ENCODE data around the gene USP24. TPM values are rescaled to one million over a fixed set of nuclear protein-coding genes. Genes with fewer than 3 reads are reported as not detected.

Gene USP24
- total RNA-seq, 1 donor from 2014 or later: 50.5 TPM

- no peaks in the 10 kb centered on the region for H3K9me3 Mint-ChIP-seq
- Histone ChIP-seq H3K4me3 (no peak overlapping the region), H3K36me3 (no peaks in the 10 kb centered on the region)
Measured at GRCh38 chr1:55049914-55050278, 165.3 kb downstream of the USP24 start.

GRCh38 chr1:55049271-55049913 lies 165.8 kb downstream of the USP24 start:
- DNase-seq (ENCODE audit: low spot score): no peak
- Histone ChIP-seq H2AFZ (replicated peaks) (no peak overlapping the region), H3K27ac (no peak overlapping the region), H3F3A (ENCODE audit: low read depth) (no peaks in the 10 kb centered on the region), H3K79me2 (ENCODE audit: low read depth) (no peaks in the 10 kb centered on the region), H3K4me1 (no peaks in the 10 kb centered on the region), H4K20me1 (ENCODE audit: low read depth) (no peaks in the 10 kb centered on the region), H3K36me3 (no peaks in the 10 kb centered on the region), H3K4me3 (no peak overlapping the region), H3K9me3 (ENCODE audit: low read depth) (no peaks in the 10 kb centered on the region), H3K9ac (no peak overlapping the region), H3K27me3 (no peaks in the 10 kb centered on the region), H3K4me2 (no peak overlapping the region)
- peaks cover 26% of the 10 kb centered on the region for H3K4me1 Mint-ChIP-seq
- no peak for TF ChIP-seq EZH2 (IDR thresholded peaks at IDR 0.05)
- TF ChIP-seq CTCF (IDR thresholded peaks at IDR 0.05): peak; percentile 19
- TF ChIP-seq EZH2phosphoT487 (IDR thresholded peaks at IDR 0.05): no peak
- no peak overlapping the region for H3K4me3 Mint-ChIP-seq
- H3K27ac Mint-ChIP-seq: peak overlapping the region; percentile 86
- no peaks in the 10 kb centered on the region for H3K9me3 Mint-ChIP-seq
- no peaks in the 10 kb centered on the region for H3K36me3 Mint-ChIP-seq
- peaks cover 15% of the 10 kb centered on the region for H3K27me3 Mint-ChIP-seq (ENCODE audit: insufficient read depth, low read depth)

More at GRCh38 chr1:55049914-55050278, 165.3 kb downstream of the USP24 start:
- Mint-ChIP-seq H3K36me3 (no peaks in the 10 kb centered on the region), H3K27me3 (ENCODE audit: insufficient read depth, low read depth) (peaks cover 15% of the 10 kb centered on the region), H3K4me3 (no peak overlapping the region), H3K27ac (peak overlapping the region; percentile 17), H3K4me1 (peaks cover 21% of the 10 kb centered on the region)
- Histone ChIP-seq H3K27ac (no peak overlapping the region), H3K4me2 (no peak overlapping the region), H3K9ac (no peak overlapping the region), H3K27me3 (no peaks in the 10 kb centered on the region), H3K9me3 (ENCODE audit: low read depth) (no peaks in the 10 kb centered on the region), H4K20me1 (ENCODE audit: low read depth) (no peaks in the 10 kb centered on the region), H2AFZ (replicated peaks) (no peak overlapping the region), H3K4me1 (no peaks in the 10 kb centered on the region), H3F3A (ENCODE audit: low read depth) (no peaks in the 10 kb centered on the region), H3K79me2 (ENCODE audit: low read depth) (no peaks in the 10 kb centered on the region)
- TF ChIP-seq EZH2 (IDR thresholded peaks at IDR 0.05) (no peak), EZH2phosphoT487 (IDR thresholded peaks at IDR 0.05) (no peak), CTCF (IDR thresholded peaks at IDR 0.05) (no peak)
- no peak for DNase-seq (ENCODE audit: low spot score)

- peak overlapping the region; percentile 86 for H3K27ac Mint-ChIP-seq
- DNase-seq (ENCODE audit: low spot score): peak; percentile 45
- TF ChIP-seq EZH2phosphoT487 (IDR thresholded peaks at IDR 0.05): no peak
- no peak for TF ChIP-seq CTCF (IDR thresholded peaks at IDR 0.05)
- TF ChIP-seq EZH2 (IDR thresholded peaks at IDR 0.05): no peak
Measured at GRCh38 chr1:55048453-55049270, 166.5 kb downstream of the USP24 start.

More at GRCh38 chr1:55048453-55049270, 166.5 kb downstream of the USP24 start:
- Histone ChIP-seq H3K4me2 (no peak overlapping the region), H4K20me1 (ENCODE audit: low read depth) (no peaks in the 10 kb centered on the region), H3F3A (ENCODE audit: low read depth) (no peaks in the 10 kb centered on the region), H3K9ac (no peak overlapping the region), H3K27ac (no peak overlapping the region), H3K9me3 (ENCODE audit: low read depth) (no peaks in the 10 kb centered on the region), H3K4me3 (no peak overlapping the region), H2AFZ (replicated peaks) (no peak overlapping the region), H3K36me3 (no peaks in the 10 kb centered on the region), H3K79me2 (ENCODE audit: low read depth) (no peaks in the 10 kb centered on the region), H3K4me1 (no peaks in the 10 kb centered on the region), H3K27me3 (no peaks in the 10 kb centered on the region)
- Mint-ChIP-seq H3K4me1 (peaks cover 32% of the 10 kb centered on the region), H3K9me3 (no peaks in the 10 kb centered on the region), H3K27me3 (ENCODE audit: insufficient read depth, low read depth) (peaks cover 15% of the 10 kb centered on the region), H3K36me3 (no peaks in the 10 kb centered on the region), H3K4me3 (no peak overlapping the region)
